ENCODE data around the gene TMEM125.

TMEM125 gene

GRCh38 chr1:43288785-43289706 is 19.3 kb downstream of the TMEM125 start:
- DNase-seq (ENCODE audit: extremely low read depth in 1 of 2, low read depth in 1 of 2): no peak

- no peak for DNase-seq (ENCODE audit: extremely low read depth in 1 of 2, low read depth in 1 of 2)
Measured at GRCh38 chr1:43292216-43292615, 22.4 kb downstream of the TMEM125 start.

- DNase-seq (ENCODE audit: extremely low read depth in 1 of 2, low read depth in 1 of 2): no peak
Measured at GRCh38 chr1:43292679-43293078, 22.9 kb downstream of the TMEM125 start.

GRCh38 chr1:43293176-43293575 is 23.4 kb downstream of the TMEM125 start:
- no peak for DNase-seq (ENCODE audit: extremely low read depth in 1 of 2, low read depth in 1 of 2)

GRCh38 chr1:43293896-43294760 is 24.3 kb downstream of the TMEM125 start:
- no peak for DNase-seq (ENCODE audit: extremely low read depth in 1 of 2, low read depth in 1 of 2)

GRCh38 chr1:43294761-43295160 is 25.0 kb downstream of the TMEM125 start:
- no peak for DNase-seq (ENCODE audit: extremely low read depth in 1 of 2, low read depth in 1 of 2)

- no peak for DNase-seq (ENCODE audit: extremely low read depth in 1 of 2, low read depth in 1 of 2)
Measured at GRCh38 chr1:43296207-43296606, 26.4 kb downstream of the TMEM125 start.

- no peak for DNase-seq (ENCODE audit: extremely low read depth in 1 of 2, low read depth in 1 of 2)
Measured at GRCh38 chr1:43298055-43298454, 28.3 kb downstream of the TMEM125 start.

- DNase-seq (ENCODE audit: extremely low read depth in 1 of 2, low read depth in 1 of 2): no peak
Measured at GRCh38 chr1:43299101-43299500, 29.3 kb downstream of the TMEM125 start.

GRCh38 chr1:43300378-43301094 is 30.8 kb downstream of the TMEM125 start, which contains the start of gene TIE1:
Gene TIE1, plus strand, starts transcription at chr1:43300982. Its CDS starts 90 bp downstream, at chr1:43301072.
- no peak for DNase-seq (ENCODE audit: extremely low read depth in 1 of 2, low read depth in 1 of 2)

- no peak for DNase-seq (ENCODE audit: extremely low read depth in 1 of 2, low read depth in 1 of 2)
Measured at GRCh38 chr1:43302201-43302600, 32.4 kb downstream of the TMEM125 start.

GRCh38 chr1:43302721-43303470 is 33.1 kb downstream of the TMEM125 start:
- no peak for DNase-seq (ENCODE audit: extremely low read depth in 1 of 2, low read depth in 1 of 2)

GRCh38 chr1:43303471-43304313 is 33.9 kb downstream of the TMEM125 start:
- DNase-seq (ENCODE audit: extremely low read depth in 1 of 2, low read depth in 1 of 2): no peak

GRCh38 chr1:43304314-43304681 is 34.5 kb downstream of the TMEM125 start:
- no peak for DNase-seq (ENCODE audit: extremely low read depth in 1 of 2, low read depth in 1 of 2)

- DNase-seq (ENCODE audit: extremely low read depth in 1 of 2, low read depth in 1 of 2): no peak
Measured at GRCh38 chr1:43304771-43305300, 35.1 kb downstream of the TMEM125 start.

GRCh38 chr1:43305461-43305860 is 35.7 kb downstream of the TMEM125 start:
- no peak for DNase-seq (ENCODE audit: extremely low read depth in 1 of 2, low read depth in 1 of 2)

- DNase-seq (ENCODE audit: extremely low read depth in 1 of 2, low read depth in 1 of 2): no peak
Measured at GRCh38 chr1:43305926-43306687, 36.3 kb downstream of the TMEM125 start.

GRCh38 chr1:43306688-43307457 is 37.1 kb downstream of the TMEM125 start:
- no peak for DNase-seq (ENCODE audit: extremely low read depth in 1 of 2, low read depth in 1 of 2)

Measured in activated CD8-positive, alpha-beta memory T cell treated with anti-CD3 and anti-CD28 coated beads for 1 hour (primary cell).